ENCODE results near the gene GMEB2.

Gene GMEB2

DNA sequence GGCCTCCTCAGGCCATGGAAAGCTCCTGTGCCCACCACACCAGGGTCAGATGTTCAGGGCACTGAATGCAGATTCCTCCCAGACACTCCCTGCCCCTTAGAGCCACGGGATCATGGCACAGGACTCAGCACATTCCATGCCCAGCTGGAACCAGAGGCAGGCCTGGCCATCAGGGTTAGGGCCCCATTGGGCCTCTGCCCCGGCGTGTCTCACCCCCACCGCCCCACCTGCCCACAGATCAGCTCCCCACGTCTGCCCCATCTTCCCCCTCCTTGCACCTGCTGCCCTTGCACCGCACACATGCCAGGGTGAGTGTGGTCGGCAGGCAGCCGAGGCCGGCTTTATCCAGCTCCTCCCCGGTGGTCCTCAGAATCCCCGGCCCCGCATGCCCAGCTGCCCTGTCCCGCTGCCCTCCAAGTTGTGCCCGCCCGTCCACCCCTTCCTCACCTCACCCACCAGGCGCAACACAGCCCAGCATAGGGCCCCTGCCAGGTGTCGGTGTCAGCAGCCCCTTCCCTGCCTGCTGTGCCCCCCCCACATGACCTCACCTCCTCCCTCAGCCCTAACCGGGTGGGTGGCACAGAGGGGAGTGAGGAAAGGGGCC, 77.1 kb downstream of the GMEB2 start:
- no peak for DNase-seq
- Histone ChIP-seq H3K4me2 (ENCODE audit: low read depth, low read length) (no peak overlapping the region), H3K79me2 (ENCODE audit: low read length) (no peaks in the 10 kb centered on the region), H3K36me3 (replicated peaks; ENCODE audit: insufficient read depth, low read length) (no peaks in the 10 kb centered on the region), H3K9me3 (replicated peaks; ENCODE audit: insufficient read depth, low read length) (no peaks in the 10 kb centered on the region), H2AFZ (ENCODE audit: low read length) (no peak overlapping the region), H3F3A (ENCODE audit: insufficient read depth, low read length) (no peaks in the 10 kb centered on the region), H3K9ac (ENCODE audit: low read length) (no peak overlapping the region), H3K9me2 (replicated peaks; ENCODE audit: insufficient read depth, low read length) (no peaks in the 10 kb centered on the region), H4K20me1 (ENCODE audit: insufficient read depth, low read length) (no peaks in the 10 kb centered on the region; the same call in 1 of the 2 replicates), H3K27me3 (replicated peaks; ENCODE audit: insufficient read depth, low read length) (peaks cover 96% of the 10 kb centered on the region), H3K27ac (ENCODE audit: low read length) (no peak overlapping the region), H3K4me1 (ENCODE audit: low read length) (no peaks in the 10 kb centered on the region), H3K4me3 (ENCODE audit: low read length) (no peak overlapping the region)
- TF ChIP-seq, protein P1, sequence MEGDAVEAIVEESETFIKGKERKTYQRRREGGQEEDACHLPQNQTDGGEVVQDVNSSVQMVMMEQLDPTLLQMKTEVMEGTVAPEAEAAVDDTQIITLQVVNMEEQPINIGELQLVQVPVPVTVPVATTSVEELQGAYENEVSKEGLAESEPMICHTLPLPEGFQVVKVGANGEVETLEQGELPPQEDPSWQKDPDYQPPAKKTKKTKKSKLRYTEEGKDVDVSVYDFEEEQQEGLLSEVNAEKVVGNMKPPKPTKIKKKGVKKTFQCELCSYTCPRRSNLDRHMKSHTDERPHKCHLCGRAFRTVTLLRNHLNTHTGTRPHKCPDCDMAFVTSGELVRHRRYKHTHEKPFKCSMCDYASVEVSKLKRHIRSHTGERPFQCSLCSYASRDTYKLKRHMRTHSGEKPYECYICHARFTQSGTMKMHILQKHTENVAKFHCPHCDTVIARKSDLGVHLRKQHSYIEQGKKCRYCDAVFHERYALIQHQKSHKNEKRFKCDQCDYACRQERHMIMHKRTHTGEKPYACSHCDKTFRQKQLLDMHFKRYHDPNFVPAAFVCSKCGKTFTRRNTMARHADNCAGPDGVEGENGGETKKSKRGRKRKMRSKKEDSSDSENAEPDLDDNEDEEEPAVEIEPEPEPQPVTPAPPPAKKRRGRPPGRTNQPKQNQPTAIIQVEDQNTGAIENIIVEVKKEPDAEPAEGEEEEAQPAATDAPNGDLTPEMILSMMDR (IDR thresholded peaks at IDR 0.05; ENCODE audit: low read length), result no peak
- TF ChIP-seq EZH2phosphoT487 (IDR thresholded peaks at IDR 0.05; ENCODE audit: low read length), result no peak
- no peak for TF ChIP-seq EZH2 (optimal IDR thresholded peaks at IDR 0.05; ENCODE audit: low read depth, low read length)

DNA sequence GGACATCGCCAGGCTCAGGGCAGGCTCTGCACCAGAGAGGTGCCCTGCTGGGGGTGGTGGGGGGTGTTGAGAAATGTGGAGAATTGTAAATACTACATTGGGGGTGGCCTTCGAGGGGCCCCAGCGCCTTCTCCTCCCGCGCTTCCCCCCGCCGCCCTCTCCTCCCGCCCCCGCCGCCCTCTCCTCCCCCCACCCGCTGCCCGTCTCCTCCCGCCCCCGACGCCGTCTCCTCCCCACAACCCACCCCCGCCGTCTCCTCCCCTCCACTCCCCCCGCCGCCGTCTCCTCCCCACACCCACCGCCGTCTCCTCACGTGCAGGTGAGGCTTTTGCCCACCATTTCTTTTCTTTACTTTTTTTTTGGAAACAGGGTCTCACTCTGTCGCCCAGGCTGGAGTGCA, 77.9 kb downstream of the GMEB2 start:
- peaks cover 96% of the 10 kb centered on the region for H3K27me3 ChIP-seq (replicated peaks; ENCODE audit: insufficient read depth, low read length)
- H4K20me1 ChIP-seq (ENCODE audit: insufficient read depth, low read length), result no peaks in the 10 kb centered on the region; the same call in 1 of the 2 replicates
- DNase-seq, result no peak
- H3K36me3 ChIP-seq (replicated peaks; ENCODE audit: insufficient read depth, low read length), result no peaks in the 10 kb centered on the region
- H3K4me1 ChIP-seq (ENCODE audit: low read length), result no peaks in the 10 kb centered on the region
- H3K9me2 ChIP-seq (replicated peaks; ENCODE audit: insufficient read depth, low read length), result no peaks in the 10 kb centered on the region
- H3K4me2 ChIP-seq (ENCODE audit: low read depth, low read length), result no peak overlapping the region
- no peak overlapping the region for H3K27ac ChIP-seq (ENCODE audit: low read length)
- TF ChIP-seq EZH2 (optimal IDR thresholded peaks at IDR 0.05; ENCODE audit: low read depth, low read length) (no peak), EZH2phosphoT487 (IDR thresholded peaks at IDR 0.05; ENCODE audit: low read length) (no peak)
- TF ChIP-seq, protein P1 (IDR thresholded peaks at IDR 0.05; ENCODE audit: low read length), result no peak
- no peaks in the 10 kb centered on the region for H3K79me2 ChIP-seq (ENCODE audit: low read length)
- no peaks in the 10 kb centered on the region for H3F3A ChIP-seq (ENCODE audit: insufficient read depth, low read length)
- no peaks in the 10 kb centered on the region for H3K9me3 ChIP-seq (replicated peaks; ENCODE audit: insufficient read depth, low read length)
- no peak overlapping the region for H2AFZ ChIP-seq (ENCODE audit: low read length)
- no peak overlapping the region for H3K4me3 ChIP-seq (ENCODE audit: low read length)
- no peak overlapping the region for H3K9ac ChIP-seq (ENCODE audit: low read length)

DNA sequence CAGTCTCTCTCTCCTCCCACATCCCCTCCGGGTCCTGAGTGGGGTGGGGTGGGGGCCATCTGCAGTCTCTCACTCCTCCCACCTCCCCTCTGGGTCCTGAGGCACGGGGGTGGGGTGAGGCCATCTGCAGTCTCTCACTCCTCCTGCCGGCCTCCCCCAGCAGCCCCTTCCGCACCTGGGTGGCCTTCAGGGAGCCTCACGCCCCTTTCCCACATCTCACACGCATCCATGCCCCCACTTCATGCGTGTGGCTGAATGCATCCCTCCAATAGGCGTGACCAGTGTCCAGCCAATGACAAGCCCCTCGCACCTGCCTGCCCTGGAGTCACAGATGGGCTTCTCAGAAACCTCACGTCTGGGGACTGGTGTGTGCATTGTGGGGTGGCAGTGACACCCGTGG, 78.4 kb downstream of the GMEB2 start:
- Histone ChIP-seq H3K36me3 (replicated peaks; ENCODE audit: insufficient read depth, low read length) (no peaks in the 10 kb centered on the region), H3K4me1 (ENCODE audit: low read length) (no peaks in the 10 kb centered on the region), H3K79me2 (ENCODE audit: low read length) (no peaks in the 10 kb centered on the region), H3K9ac (ENCODE audit: low read length) (no peak overlapping the region), H3K4me3 (ENCODE audit: low read length) (no peak overlapping the region), H2AFZ (ENCODE audit: low read length) (no peak overlapping the region), H4K20me1 (ENCODE audit: insufficient read depth, low read length) (no peaks in the 10 kb centered on the region; the same call in 1 of the 2 replicates), H3K4me2 (ENCODE audit: low read depth, low read length) (no peak overlapping the region), H3K9me2 (replicated peaks; ENCODE audit: insufficient read depth, low read length) (no peaks in the 10 kb centered on the region), H3K27me3 (replicated peaks; ENCODE audit: insufficient read depth, low read length) (peaks cover 96% of the 10 kb centered on the region), H3K27ac (ENCODE audit: low read length) (no peak overlapping the region), H3K9me3 (replicated peaks; ENCODE audit: insufficient read depth, low read length) (no peaks in the 10 kb centered on the region), H3F3A (ENCODE audit: insufficient read depth, low read length) (no peaks in the 10 kb centered on the region)
- no peak for DNase-seq
- TF ChIP-seq, protein P1 (IDR thresholded peaks at IDR 0.05; ENCODE audit: low read length), result no peak
- TF ChIP-seq EZH2phosphoT487 (IDR thresholded peaks at IDR 0.05; ENCODE audit: low read length) (no peak), EZH2 (optimal IDR thresholded peaks at IDR 0.05; ENCODE audit: low read depth, low read length) (no peak)
